GM23248 (cell line): ENCODE results near the gene PDZRN4. TPM values are rescaled to one million over a fixed set of nuclear protein-coding genes. Genes with fewer than 3 reads are reported as not detected.

Experiments
- DNase-seq: peaks from one replicate; pipeline ENCODE4 v3.0.0-alpha.2; 2015
- H2AFZ ChIP-seq: fragments of 200-600 bp; sonication (generic); 2 replicates; pipeline ENCODE4 v1.6.1; 2016; ENCODE audit warnings: antibody characterized with exemption
- H3F3A ChIP-seq: fragments of 200-600 bp; sonication (generic); 2 replicates; pipeline ENCODE4 v1.6.1; 2016; ENCODE audit warnings: mild to moderate bottlenecking, antibody characterized with exemption, mixed run types; ENCODE audit not compliant: insufficient read depth
- H3K27ac ChIP-seq: fragments of 200-600 bp; sonication (generic); 2 replicates; pipeline ENCODE4 v1.5.1; 2016; ENCODE audit warnings: mild to moderate bottlenecking
- H3K27me3 ChIP-seq: fragments of 200-600 bp; sonication (generic); replicated peaks from 2 replicates; pipeline ENCODE4 v1.6.1; 2016; ENCODE audit warnings: mild to moderate bottlenecking; ENCODE audit not compliant: insufficient read depth
- H3K36me3 ChIP-seq: fragments of 200-600 bp; sonication (generic); 2 replicates; pipeline ENCODE4 v1.6.1; 2016; ENCODE audit warnings: low read depth, mild to moderate bottlenecking
- H3K4me1 ChIP-seq: fragments of 200-600 bp; sonication (generic); 2 replicates; pipeline ENCODE4 v1.6.1; 2016; ENCODE audit warnings: mild to moderate bottlenecking; ENCODE audit not compliant: insufficient read depth
- H3K4me2 ChIP-seq: fragments of 200-600 bp; sonication (generic); one replicate; pipeline ENCODE4 v1.6.1; 2016; ENCODE audit warnings: mild to moderate bottlenecking; ENCODE audit not compliant: unreplicated experiment
- H3K4me3 ChIP-seq: fragments of 200-600 bp; sonication (generic); 2 replicates; pipeline ENCODE4 v1.5.1; 2016; ENCODE audit warnings: mild to moderate bottlenecking
- H3K79me2 ChIP-seq: fragments of 200-600 bp; sonication (generic); 2 replicates; pipeline ENCODE4 v1.6.1; 2016; ENCODE audit warnings: mild to moderate bottlenecking; ENCODE audit not compliant: insufficient read depth
- H3K9ac ChIP-seq: fragments of 200-600 bp; sonication (generic); 2 replicates; pipeline ENCODE4 v1.6.1; 2016; ENCODE audit warnings: mild to moderate bottlenecking
- H3K9me2 ChIP-seq: fragments of 200-600 bp; sonication (generic); 2 replicates; pipeline ENCODE4 v1.6.1; 2016; ENCODE audit warnings: mixed run types, mild to moderate bottlenecking, moderate library complexity; ENCODE audit not compliant: insufficient read depth
- H3K9me3 ChIP-seq: fragments of 200-600 bp; sonication (generic); one replicate; pipeline ENCODE4 v1.6.1; 2017; ENCODE audit warnings: low read depth
- H4K20me1 ChIP-seq: fragments of 200-600 bp; sonication (generic); 2 replicates; pipeline ENCODE4 v1.6.0; 2016; ENCODE audit not compliant: insufficient read depth
- EZH2 ChIP-seq: fragments of 200-600 bp; sonication (generic); IDR thresholded peaks from 2 replicates; pipeline ENCODE4 v1.6.1; 2018; ENCODE audit warnings: antibody characterized with exemption, mild to moderate bottlenecking; ENCODE audit not compliant: insufficient read depth, poor library complexity, severe bottlenecking
- EZH2phosphoT487 ChIP-seq: fragments of 200-600 bp; sonication (generic); IDR thresholded peaks from 2 replicates; pipeline ENCODE4 v1.6.1; 2018; ENCODE audit warnings: antibody characterized with exemption, moderate library complexity, mild to moderate bottlenecking, low read depth; ENCODE audit not compliant: insufficient read depth
- WGBS, 2 experiments: methylation state at CpG; one replicate each; pipeline ENCODE4 v1.1.6; 2015 to 2017; ENCODE audit warnings: low lambda C conversion rate in 2 of 2, low coverage in 1 of 2; ENCODE audit errors: missing lambda C conversion rate in 2 of 2; 5-methylcytosine and 5-hydroxymethylcytosine counted together
- in situ Hi-C: fragments of 300-500 bp; cut with MboI; formaldehyde crosslinking; loops from 2 replicates; pipeline ENCODE4 v1.15.0; 2020
- polyA plus RNA-seq: library from polyadenylated mRNA; unstranded; fragments of >200 nt; fragmentation: Nextera tagmentation; extraction: Ambion mirVana; gene quantifications from 2 replicates; pipeline ENCODE4 v1.2.1, GENCODE V29; 2016
- total RNA-seq: library from RNA; depleted of rRNA; stranded (reverse); fragments of >200 nt; shearing (Covaris generic); gene quantifications from 2 replicates; pipeline ENCODE4 v1.2.3, GENCODE V29; 2014

PDZRN4 gene
- total and polyA plus RNA-seq, 2 experiments from 2014 or later, result not detected

GRCh38 chr12:41530441-41530840, 342.3 kb downstream of the PDZRN4 start:
- Histone ChIP-seq H3K9ac (no peak overlapping the region), H3K27ac (no peak overlapping the region), H4K20me1 (no peaks in the 10 kb centered on the region), H3F3A (no peaks in the 10 kb centered on the region), H3K27me3 (peaks cover 7% of the 10 kb centered on the region; the same call in 1 of the 2 replicates), H2AFZ (no peak overlapping the region), H3K36me3 (no peaks in the 10 kb centered on the region), H3K4me3 (no peak overlapping the region), H3K79me2 (no peaks in the 10 kb centered on the region), H3K9me3 (no peaks in the 10 kb centered on the region), H3K4me2 (no peak overlapping the region), H3K4me1 (no peaks in the 10 kb centered on the region), H3K9me2 (no peaks in the 10 kb centered on the region)
- in situ Hi-C loops, result no loop called here
- no peak for TF ChIP-seq EZH2
- no peak for TF ChIP-seq EZH2phosphoT487
- DNase-seq, result no peak
- 75 to 85% methylated on average over 5 of the region's 5 CpGs for WGBS, 2 experiments

GRCh38 chr12:41531147-41531829, 343.2 kb downstream of the PDZRN4 start:
- no peak for DNase-seq
- Histone ChIP-seq H4K20me1 (no peaks in the 10 kb centered on the region), H2AFZ (no peak overlapping the region), H3K4me1 (no peaks in the 10 kb centered on the region), H3F3A (no peaks in the 10 kb centered on the region), H3K4me3 (no peak overlapping the region), H3K9me2 (no peaks in the 10 kb centered on the region), H3K27me3 (peaks cover 7% of the 10 kb centered on the region; the same call in 1 of the 2 replicates), H3K9me3 (no peaks in the 10 kb centered on the region), H3K79me2 (no peaks in the 10 kb centered on the region), H3K27ac (no peak overlapping the region), H3K36me3 (no peaks in the 10 kb centered on the region), H3K9ac (no peak overlapping the region), H3K4me2 (no peak overlapping the region)
- in situ Hi-C loops, result no loop called here
- TF ChIP-seq EZH2, result no peak
- TF ChIP-seq EZH2phosphoT487, result no peak
- 83 to 84% methylated on average over 13 of the region's 13 CpGs for WGBS, 2 experiments

- H3K4me3 ChIP-seq, result no peak overlapping the region
- in situ Hi-C loops, result no loop called here
- no peaks in the 10 kb centered on the region for H3K36me3 ChIP-seq
- peaks cover 7% of the 10 kb centered on the region; the same call in 1 of the 2 replicates for H3K27me3 ChIP-seq
- H3K4me1 ChIP-seq, result no peaks in the 10 kb centered on the region
- no peaks in the 10 kb centered on the region for H3F3A ChIP-seq
- WGBS, 2 experiments, result 42 to 51% methylated on average over 2 of the region's 2 CpGs
- no peak overlapping the region for H3K9ac ChIP-seq
- peak; percentile 3 for DNase-seq
- no peaks in the 10 kb centered on the region for H3K9me3 ChIP-seq
- no peak overlapping the region for H3K4me2 ChIP-seq
- no peak overlapping the region for H3K27ac ChIP-seq
- TF ChIP-seq EZH2phosphoT487, result no peak
- no peak for TF ChIP-seq EZH2
- no peaks in the 10 kb centered on the region for H3K9me2 ChIP-seq
- H2AFZ ChIP-seq, result no peak overlapping the region
- no peaks in the 10 kb centered on the region for H3K79me2 ChIP-seq
- no peaks in the 10 kb centered on the region for H4K20me1 ChIP-seq
Observed at GRCh38 chr12:41532072-41532471, 344.0 kb downstream of the PDZRN4 start.

- no peaks in the 10 kb centered on the region for H3K4me1 ChIP-seq
- H3K9me2 ChIP-seq, result no peaks in the 10 kb centered on the region
- H3F3A ChIP-seq, result no peaks in the 10 kb centered on the region
- WGBS, 2 experiments, result 32 to 34% methylated on average over 4 of the region's 4 CpGs
- H2AFZ ChIP-seq, result no peak overlapping the region
- H3K36me3 ChIP-seq, result no peaks in the 10 kb centered on the region
- no peak overlapping the region for H3K4me3 ChIP-seq
- in situ Hi-C loops, result no loop called here
- 0 out of 2 replicates have a peak, but pooled peaks cover 7% of the 10 kb centered on the region for H3K27me3 ChIP-seq
- no peaks in the 10 kb centered on the region for H3K79me2 ChIP-seq
- H3K9me3 ChIP-seq, result no peaks in the 10 kb centered on the region
- H4K20me1 ChIP-seq, result no peaks in the 10 kb centered on the region
- H3K9ac ChIP-seq, result no peak overlapping the region
- H3K27ac ChIP-seq, result no peak overlapping the region
- no peak overlapping the region for H3K4me2 ChIP-seq
- DNase-seq, result no peak
- TF ChIP-seq EZH2phosphoT487 (no peak), EZH2 (no peak)
Observed at GRCh38 chr12:41536813-41537490, 348.8 kb downstream of the PDZRN4 start.
